K562 (cell line): ENCODE data around the gene SDF4. TPM values are rescaled to one million over a fixed set of nuclear protein-coding genes. Genes with fewer than 3 reads are reported as not detected.

Source experiments
- ATAC-seq: fragments of 200-7000 bp; cut with Tn5 transposase; 3 replicates; pipeline ENCODE4 v1.9.1; 2020; ENCODE audit warnings: moderate library complexity
- BruUV-seq: library from RNA; stranded (reverse); fragments of 400-500 nt; replicated peaks from 2 replicates; lab custom pipeline; 2021; lab: Mats Ljungman, UMichigan
- CTCF ChIA-PET: fragments of 300-600 bp; formaldehyde crosslinking; extraction: SDS; loops from one replicate; lab custom pipeline; 2021; ENCODE audit warnings: low intra/inter-chr PET ratio; lab: Yijun Ruan, JAX
- POLR2A ChIA-PET: fragments of 300-600, 350-650 bp; sonication (Branson Sonifier 250); formaldehyde crosslinking; extraction: SDS; loops from one replicate; lab custom pipeline; 2021; ENCODE audit warnings: antibody characterized with exemption, inconsistent platforms; lab: Yijun Ruan, JAX
- DNase-seq, 4 experiments: peaks; one replicate each; pipeline versions ENCODE4 v3.0.0 to v3.0.0-alpha.2; 2011 to 2018; ENCODE audit warnings: low spot score in 3 of 4, mixed read lengths in 3 of 4; ENCODE audit errors: extremely low read depth in 1 of 4
- FAIRE-seq: peaks from 2 replicates; lab custom pipeline; 2011; peaks lifted over from hg19 to GRCh38; lab: Jason Lieb, UNC
- H2AFZ ChIP-seq: 2 replicates; pipeline ENCODE4 v1.6.0; 2011; ENCODE audit warnings: low read depth, low read length, control low read depth, inconsistent platforms
- H3K27ac ChIP-seq: fragments of 200-600 bp; 3 replicates; pipeline ENCODE4 v1.8.0; 2011; ENCODE audit warnings: low read depth, mild to moderate bottlenecking, control low read depth, inconsistent platforms, low read length, moderate library complexity, mixed read lengths; ENCODE audit errors: extremely low read depth
- H3K27me3 ChIP-seq, 2 experiments: fragments of 300-600 bp in 1 of 2; 2 replicates in 1 of 2; 3 replicates in 1 of 2; pipeline versions ENCODE4 v1.6.0 to v1.8.0; 2011; ENCODE audit warnings: inconsistent platforms in 2 of 2, low read length in 2 of 2, mild to moderate bottlenecking in 1 of 2, mixed read lengths in 1 of 2, moderate library complexity in 1 of 2; ENCODE audit not compliant: control insufficient read depth in 2 of 2, insufficient read depth in 2 of 2
- H3K36me3 ChIP-seq: fragments of 300-600 bp; 3 replicates; pipeline ENCODE4 v1.8.0; 2011; ENCODE audit warnings: mild to moderate bottlenecking, low read length, inconsistent platforms; ENCODE audit not compliant: control insufficient read depth, insufficient read depth
- H3K4me1 ChIP-seq, 2 experiments: fragments of 200-600 bp in 1 of 2; replicated peaks in 1 of 2; 2 replicates in 1 of 2; 3 replicates in 1 of 2; pipeline versions ENCODE4 v1.5.1 to v1.8.0; 2011; ENCODE audit warnings: inconsistent platforms in 2 of 2, low read length in 2 of 2, mild to moderate bottlenecking in 1 of 2, mixed read lengths in 1 of 2, moderate library complexity in 1 of 2; ENCODE audit not compliant: control insufficient read depth in 2 of 2, insufficient read depth in 2 of 2
- H3K4me2 ChIP-seq: 2 replicates; pipeline ENCODE4 v1.6.1; 2011; ENCODE audit warnings: low read length, control low read depth, inconsistent platforms, mixed read lengths; ENCODE audit not compliant: insufficient read depth
- H3K4me3 ChIP-seq: fragments of 200-600 bp; sonication (generic), shearing (Covaris generic); 2 replicates; pipeline ENCODE4 v1.5.1; 2016; ENCODE audit warnings: control low read depth, inconsistent platforms
- H3K79me2 ChIP-seq: fragments of 200-600 bp; 3 replicates; pipeline ENCODE4 v1.8.0; 2011; ENCODE audit warnings: low read length, inconsistent platforms; ENCODE audit not compliant: control insufficient read depth, insufficient read depth
- H3K9ac ChIP-seq, 2 experiments: 2 replicates each; pipeline versions ENCODE4 v1.6.0 to v1.6.1; 2011; ENCODE audit warnings: low read depth in 2 of 2, low read length in 2 of 2, control low read depth in 1 of 2, inconsistent platforms in 1 of 2, mild to moderate bottlenecking in 1 of 2, mixed read lengths in 1 of 2; ENCODE audit not compliant: insufficient read depth in 1 of 2
- H3K9me1 ChIP-seq: one replicate; pipeline ENCODE4 v1.6.0; 2011; ENCODE audit warnings: inconsistent platforms, mild to moderate bottlenecking, low read length, moderate library complexity; ENCODE audit not compliant: control insufficient read depth, insufficient read depth
- H3K9me3 ChIP-seq: replicated peaks from 2 replicates; pipeline ENCODE4 v1.5.1; 2011; ENCODE audit warnings: low read depth, low read length, inconsistent platforms; ENCODE audit not compliant: control insufficient read depth, insufficient read depth
- H4K20me1 ChIP-seq: replicated peaks from 2 replicates; pipeline ENCODE4 v1.6.1; 2011; ENCODE audit warnings: low read length, inconsistent platforms, mixed read lengths; ENCODE audit not compliant: control insufficient read depth, insufficient read depth
- ADNP ChIP-seq: fragments of 200-800 bp; sonication (Bioruptor generic); IDR thresholded peaks from 2 replicates; pipeline ENCODE4 v1.6.1; 2016; ENCODE audit warnings: missing genetic modification characterization, missing compliant biosample characterization
- CEBPB ChIP-seq: fragments of 450-650 bp; IDR thresholded peaks from 2 replicates; pipeline ENCODE4 v1.6.1; 2016; ENCODE audit warnings: missing genetic modification characterization, missing compliant biosample characterization
- MEF2A ChIP-seq: IDR thresholded peaks from 2 replicates; pipeline ENCODE4 v1.6.1; 2011; ENCODE audit warnings: low read depth, mild to moderate bottlenecking, low read length, moderate library complexity; ENCODE audit not compliant: control insufficient read depth
- NCOA4 ChIP-seq: fragments of 450-650 bp; IDR thresholded peaks from 2 replicates; pipeline ENCODE4 v1.6.1; 2018; ENCODE audit warnings: mild to moderate bottlenecking; ENCODE audit not compliant: partially characterized antibody
- POLR2G ChIP-seq: fragments of 200-400 bp; formaldehyde crosslinking; IDR thresholded peaks from 2 replicates; pipeline ENCODE4 v1.6.1; 2017; ENCODE audit warnings: low read depth, mild to moderate bottlenecking, antibody characterized with exemption, low read length, moderate library complexity
- SUPT5H ChIP-seq: fragments of 450-650 bp; IDR thresholded peaks from 2 replicates; pipeline ENCODE4 v1.6.1; 2016
- WGBS: fragments of 100-300 bp; shearing (Covaris generic); methylation state at CpG from one replicate; pipeline ENCODE4 v1.1.6; 2016; ENCODE audit warnings: low coverage, mixed read lengths; ENCODE audit not compliant: insufficient coverage; ENCODE audit errors: missing lambda C conversion rate; 5-methylcytosine and 5-hydroxymethylcytosine counted together
- in situ Hi-C: fragments of 300-500 bp; cut with MboI; formaldehyde crosslinking; loops from 4 replicates; pipeline ENCODE4 v1.15.0; 2018; ENCODE audit warnings: inconsistent platforms, mixed read lengths
- intact Hi-C: fragments of 100-400 bp; cut with micrococcal nuclease; formaldehyde crosslinking; loops from 2 replicates; pipeline ENCODE4 v1.14.2; 2022
- polyA plus RNA-seq, 8 experiments: library from polyadenylated mRNA; depleted of rRNA in 4 of 8; stranded (reverse) in 5 of 8; unstranded in 3 of 8; fragments of >200 nt; fragmentation: Nextera tagmentation in 2 of 8; fragmentation: Illumina TruSeq in 1 of 8; extraction: Ambion mirVana in 2 of 8; extraction: Trizol in 1 of 8; gene quantifications; 2 replicates each; pipeline versions ENCODE4 v1.2.1 to v1.2.3, GENCODE V29; 2011 to 2014; ENCODE audit warnings: inconsistent platforms in 1 of 8, missing spikeins in 1 of 8
- total RNA-seq, 7 experiments: library from RNA; depleted of rRNA in 6 of 7; stranded (reverse); fragments of >200 nt in 6 of 7; fragmentation: Illumina TruSeq in 2 of 7; extraction: Trizol in 2 of 7; gene quantifications; 2 replicates each; pipeline versions ENCODE4 v1.2.1 to v1.2.3, GENCODE V29; 2011 to 2021; ENCODE audit warnings: low replicate concordance in 1 of 7
- TF ChIP-seq, protein P1 (sequence below): fragments of 450-650 bp; formaldehyde crosslinking; IDR thresholded peaks from 2 replicates; pipeline ENCODE4 v1.4.0; 2022; ENCODE audit warnings: mild to moderate bottlenecking, moderate library complexity

SDF4 gene
- total and polyA plus RNA-seq, 9 of the 15 experiments (the other 6 are each of a cell fraction or from before 2014, with no cell fraction given), result 0.35 to 160 (median 65.2) TPM

DNA sequence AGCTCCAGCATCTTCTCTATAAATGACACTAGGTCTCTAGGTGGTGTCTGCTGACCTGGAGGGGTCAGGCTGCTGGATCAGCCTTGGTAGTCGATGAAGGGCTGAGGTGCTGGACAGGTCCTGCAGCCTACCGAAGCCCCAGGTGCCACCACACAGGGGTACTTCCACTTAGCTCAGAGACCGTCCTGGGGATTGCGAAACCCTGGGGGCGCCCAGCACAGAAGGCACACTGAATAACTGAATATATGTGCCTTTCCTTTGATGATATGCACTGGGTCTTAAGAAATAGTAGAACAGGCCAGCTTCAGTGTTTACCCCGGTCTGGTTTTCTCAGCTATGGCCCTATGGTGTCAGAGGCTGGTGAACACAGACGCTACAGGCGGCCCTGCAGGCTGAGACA, 31.0 kb upstream of the SDF4 start:
- ChIA-PET CTCF (no interaction called here), POLR2A (no interaction called here)
- peaks cover 91% of the 10 kb centered on the region for H3K36me3 ChIP-seq
- H4K20me1 ChIP-seq, result peaks cover 8% of the 10 kb centered on the region; the same call in 1 of the 2 replicates
- no peaks in the 10 kb centered on the region; a peak in 1 of 5 replicates for H3K27me3 ChIP-seq
- 0 out of 4 replicates have a peak overlapping the region, but pooled peaks of 1 of the 2 experiments have one; percentile 14 for H3K9ac ChIP-seq
- H2AFZ ChIP-seq, result no peak overlapping the region
- DNase-seq, result no peak
- no peak for FAIRE-seq
- H3K4me3 ChIP-seq, result no peak overlapping the region
- TF ChIP-seq NCOA4 (no peak), MEF2A (no peak), CEBPB (tag) (peak; percentile 79)
- TF ChIP-seq, protein P1, sequence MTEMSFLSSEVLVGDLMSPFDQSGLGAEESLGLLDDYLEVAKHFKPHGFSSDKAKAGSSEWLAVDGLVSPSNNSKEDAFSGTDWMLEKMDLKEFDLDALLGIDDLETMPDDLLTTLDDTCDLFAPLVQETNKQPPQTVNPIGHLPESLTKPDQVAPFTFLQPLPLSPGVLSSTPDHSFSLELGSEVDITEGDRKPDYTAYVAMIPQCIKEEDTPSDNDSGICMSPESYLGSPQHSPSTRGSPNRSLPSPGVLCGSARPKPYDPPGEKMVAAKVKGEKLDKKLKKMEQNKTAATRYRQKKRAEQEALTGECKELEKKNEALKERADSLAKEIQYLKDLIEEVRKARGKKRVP (CRISPR knock-in tag), result no peak
- intact Hi-C loops (no loop called here), in situ Hi-C loops (no loop called here)
- H3K79me2 ChIP-seq, result peaks cover 31% of the 10 kb centered on the region
- peaks cover 0 to 23% of the 10 kb centered on the region in 2 experiments; a peak in 2 of 5 replicates for H3K4me1 ChIP-seq
- H3K27ac ChIP-seq, result no peak overlapping the region
- ATAC-seq, result no peak
- peaks cover 10% of the 10 kb centered on the region for H3K9me1 ChIP-seq
- WGBS, result 94% methylated on average over 8 of the region's 8 CpGs
- H3K9me3 ChIP-seq, result no peaks in the 10 kb centered on the region
- no peak overlapping the region for H3K4me2 ChIP-seq
- BruUV-seq, result no TSS peak

DNA sequence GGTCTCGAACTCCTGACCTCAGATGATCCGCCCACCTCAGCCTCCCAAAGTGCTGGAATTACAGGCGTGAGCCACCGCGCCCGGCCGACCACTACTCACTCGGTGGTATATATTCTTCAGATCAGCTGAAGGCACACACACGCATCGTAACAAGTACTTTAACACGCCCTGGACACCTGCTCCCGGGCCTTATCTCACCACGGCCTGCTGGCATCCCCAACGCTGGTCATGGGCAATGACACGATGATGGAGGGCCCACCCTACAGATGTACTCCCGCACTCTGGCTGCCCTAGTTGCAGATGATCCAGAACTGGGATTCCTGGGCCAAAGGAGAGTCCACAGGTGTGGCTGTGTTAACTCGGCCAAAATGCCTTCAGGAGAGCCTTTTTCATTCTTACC, 30.3 kb upstream of the SDF4 start:
- no TSS peak for BruUV-seq
- intact Hi-C loops (no loop called here), in situ Hi-C loops (no loop called here)
- Histone ChIP-seq H3K4me3 (no peak overlapping the region), H3K79me2 (peaks cover 24% of the 10 kb centered on the region), H3K9ac (no peak overlapping the region), H3K27ac (no peak overlapping the region), H4K20me1 (peaks cover 8% of the 10 kb centered on the region; the same call in 1 of the 2 replicates), H3K27me3 (no peaks in the 10 kb centered on the region; a peak in 1 of 5 replicates), H2AFZ (no peak overlapping the region), H3K4me1 (peaks cover 0 to 24% of the 10 kb centered on the region in 2 experiments; a peak in 2 of 5 replicates), H3K36me3 (peaks cover 89% of the 10 kb centered on the region), H3K9me1 (peaks cover 10% of the 10 kb centered on the region), H3K4me2 (no peak overlapping the region), H3K9me3 (no peaks in the 10 kb centered on the region)
- DNase-seq, result no peak
- ATAC-seq, result no peak
- FAIRE-seq, result no peak
- ChIA-PET CTCF (interaction anchor here (0.7 kb wide), 1 partner anchor 16 kb away, joined by 3 read pairs; no protein-coding TSS in a partner anchor), POLR2A (interaction anchor here (0.6 to 1.4 kb wide), 4 partner anchors 9 to 137 kb away, joined by 3 to 7 read pairs (median 4); no protein-coding TSS in a partner anchor)
- 98% methylated on average over 17 of the region's 17 CpGs for WGBS
- TF ChIP-seq SUPT5H (0 out of 2 replicates have a peak, but pooled peaks have one; percentile 16), POLR2G (0 out of 2 replicates have a peak, but pooled peaks have one; percentile 12), ADNP (tag) (no peak)
